Endodermal cell (in vitro differentiated cells): ENCODE data around the gene ZNF334. TPM values are rescaled to one million over a fixed set of nuclear protein-coding genes. Genes with fewer than 3 reads are reported as not detected.

Source experiments
- DNase-seq: peaks from one replicate; pipeline ENCODE4 v3.0.0-alpha.2; 2017
- H3K27ac ChIP-seq: 2 replicates; pipeline ENCODE4 v1.5.1; 2013; ENCODE audit warnings: mild to moderate bottlenecking, low read depth, low read length, moderate library complexity
- H3K27me3 ChIP-seq: 2 replicates; pipeline ENCODE4 v1.6.1; 2013; ENCODE audit warnings: mild to moderate bottlenecking, low read length, moderate library complexity; ENCODE audit not compliant: insufficient read depth, control insufficient read depth, poor library complexity, severe bottlenecking
- H3K36me3 ChIP-seq: 2 replicates; pipeline ENCODE4 v1.7.0; 2013; ENCODE audit warnings: mild to moderate bottlenecking, low read length, moderate library complexity; ENCODE audit not compliant: control insufficient read depth, insufficient read depth
- H3K4me1 ChIP-seq: one replicate; pipeline ENCODE4 v1.7.0; 2013; ENCODE audit warnings: low read length; ENCODE audit not compliant: control insufficient read depth, insufficient read depth
- H3K4me3 ChIP-seq: 2 replicates; pipeline ENCODE4 v1.5.1; 2013; ENCODE audit warnings: mild to moderate bottlenecking, low read length, moderate library complexity
- H3K9ac ChIP-seq: 2 replicates; pipeline ENCODE4 v1.6.1; 2013; ENCODE audit warnings: mild to moderate bottlenecking, low read length, moderate library complexity; ENCODE audit not compliant: poor library complexity, severe bottlenecking; ENCODE audit errors: extremely low read depth
- H3K9me3 ChIP-seq: 2 replicates; pipeline ENCODE4 v1.6.1; 2013; ENCODE audit warnings: mild to moderate bottlenecking, low read length, moderate library complexity; ENCODE audit not compliant: control insufficient read depth
- H3K27ac Mint-ChIP-seq: 2 replicates; pipeline ENCODE4 v1.8.0; 2020; ENCODE audit warnings: mixed read lengths
- H3K27me3 Mint-ChIP-seq: 2 replicates; pipeline ENCODE4 v1.8.0; 2021; ENCODE audit warnings: mild to moderate bottlenecking, mixed read lengths; ENCODE audit not compliant: insufficient read depth
- H3K36me3 Mint-ChIP-seq: 2 replicates; pipeline ENCODE4 v1.8.0; 2020; ENCODE audit warnings: low read depth, mixed read lengths
- H3K4me1 Mint-ChIP-seq: 2 replicates; pipeline ENCODE4 v1.8.0; 2020; ENCODE audit warnings: mixed read lengths
- H3K4me3 Mint-ChIP-seq: 2 replicates; pipeline ENCODE4 v1.8.0; 2020; ENCODE audit warnings: mild to moderate bottlenecking, moderate library complexity, mixed read lengths
- H3K9me3 Mint-ChIP-seq: 2 replicates; pipeline ENCODE4 v1.8.0; 2020; ENCODE audit warnings: mild to moderate bottlenecking, mixed read lengths
- WGBS, 2 experiments: methylation state at CpG; one replicate each; pipeline versions ENCODE4 v1.1.5 to v1.1.7; 2013; ENCODE audit warnings: missing lambda C conversion rate in 2 of 2, mixed read lengths in 1 of 2; ENCODE audit not compliant: insufficient coverage in 1 of 2, insufficient read length in 1 of 2; 5-methylcytosine and 5-hydroxymethylcytosine counted together
- total RNA-seq, 2 donors: library from RNA; stranded (reverse); fragmentation: NEBNext Ultra II Directional in 1 of 2; extraction: Animal tissue kit (Norgen Biotek cat#: 25700) in 1 of 2; gene quantifications; 2 replicates in 1 of 2; 3 replicates in 1 of 2; pipeline ENCODE4 v1.2.1, GENCODE V29; 2021
- TF ChIP-seq, protein P1 (sequence below): fragments of 200-600 bp; sonication (generic); conservative IDR thresholded peaks from 2 replicates; pipeline ENCODE4 v1.5.0; 2021; ENCODE audit warnings: antibody characterized with exemption, mild to moderate bottlenecking

Gene ZNF334
- total RNA-seq, 2 donors from 2014 or later, result 21.1 to 31.7 TPM

DNA sequence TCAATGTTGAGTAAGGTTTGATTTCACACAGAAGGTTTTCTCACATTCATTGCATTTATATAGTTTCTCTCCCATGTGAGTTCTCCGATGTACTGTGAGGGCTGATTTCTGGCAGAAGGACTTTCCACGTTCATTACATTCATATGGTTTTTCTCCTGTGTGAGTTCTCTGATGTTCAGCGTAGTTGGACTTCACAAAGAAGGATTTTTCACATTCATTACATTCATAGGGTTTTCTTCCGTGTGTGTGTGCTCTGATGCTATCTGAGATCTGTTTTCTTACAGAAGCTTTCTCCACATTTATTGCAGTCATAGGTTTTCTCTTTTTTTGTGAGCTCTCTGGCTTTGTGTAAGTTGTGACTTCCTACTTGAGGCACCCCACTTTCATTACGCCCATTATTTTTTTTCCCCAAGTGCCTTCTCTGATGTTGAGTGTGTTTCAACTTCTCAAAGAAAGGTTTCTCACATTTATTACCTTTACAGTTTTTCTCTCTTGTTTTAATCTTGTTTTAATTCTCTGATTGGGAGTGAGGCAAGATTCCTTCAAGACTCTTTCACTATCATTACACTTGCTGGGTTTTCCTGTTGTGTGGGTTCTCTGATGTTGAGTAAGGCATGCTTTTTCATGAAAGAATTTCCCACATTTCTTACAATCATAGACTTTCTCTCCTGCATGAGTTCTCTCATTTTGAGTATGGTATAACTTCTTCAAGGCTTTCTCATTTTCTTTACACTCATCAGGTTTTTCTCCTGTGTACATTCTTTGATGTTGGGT, 56.9 kb downstream of the ZNF334 start:
- Mint-ChIP-seq H3K4me1 (peaks cover 5% of the 10 kb centered on the region), H3K36me3 (peaks cover 20% of the 10 kb centered on the region), H3K4me3 (no peak overlapping the region), H3K9me3 (peaks cover 32% of the 10 kb centered on the region), H3K27ac (no peak overlapping the region), H3K27me3 (peaks cover 18% of the 10 kb centered on the region)
- no peak for DNase-seq
- Histone ChIP-seq H3K4me1 (no peaks in the 10 kb centered on the region), H3K27me3 (no peaks in the 10 kb centered on the region), H3K9me3 (peaks cover 35% of the 10 kb centered on the region), H3K27ac (no peak overlapping the region), H3K4me3 (no peak overlapping the region), H3K36me3 (no peaks in the 10 kb centered on the region), H3K9ac (no peak overlapping the region)
- WGBS, 2 experiments, result 95 to 100% methylated on average over 1 to 5 of the region's 5 CpGs
- TF ChIP-seq, protein P1, sequence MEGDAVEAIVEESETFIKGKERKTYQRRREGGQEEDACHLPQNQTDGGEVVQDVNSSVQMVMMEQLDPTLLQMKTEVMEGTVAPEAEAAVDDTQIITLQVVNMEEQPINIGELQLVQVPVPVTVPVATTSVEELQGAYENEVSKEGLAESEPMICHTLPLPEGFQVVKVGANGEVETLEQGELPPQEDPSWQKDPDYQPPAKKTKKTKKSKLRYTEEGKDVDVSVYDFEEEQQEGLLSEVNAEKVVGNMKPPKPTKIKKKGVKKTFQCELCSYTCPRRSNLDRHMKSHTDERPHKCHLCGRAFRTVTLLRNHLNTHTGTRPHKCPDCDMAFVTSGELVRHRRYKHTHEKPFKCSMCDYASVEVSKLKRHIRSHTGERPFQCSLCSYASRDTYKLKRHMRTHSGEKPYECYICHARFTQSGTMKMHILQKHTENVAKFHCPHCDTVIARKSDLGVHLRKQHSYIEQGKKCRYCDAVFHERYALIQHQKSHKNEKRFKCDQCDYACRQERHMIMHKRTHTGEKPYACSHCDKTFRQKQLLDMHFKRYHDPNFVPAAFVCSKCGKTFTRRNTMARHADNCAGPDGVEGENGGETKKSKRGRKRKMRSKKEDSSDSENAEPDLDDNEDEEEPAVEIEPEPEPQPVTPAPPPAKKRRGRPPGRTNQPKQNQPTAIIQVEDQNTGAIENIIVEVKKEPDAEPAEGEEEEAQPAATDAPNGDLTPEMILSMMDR, result no peak

DNA sequence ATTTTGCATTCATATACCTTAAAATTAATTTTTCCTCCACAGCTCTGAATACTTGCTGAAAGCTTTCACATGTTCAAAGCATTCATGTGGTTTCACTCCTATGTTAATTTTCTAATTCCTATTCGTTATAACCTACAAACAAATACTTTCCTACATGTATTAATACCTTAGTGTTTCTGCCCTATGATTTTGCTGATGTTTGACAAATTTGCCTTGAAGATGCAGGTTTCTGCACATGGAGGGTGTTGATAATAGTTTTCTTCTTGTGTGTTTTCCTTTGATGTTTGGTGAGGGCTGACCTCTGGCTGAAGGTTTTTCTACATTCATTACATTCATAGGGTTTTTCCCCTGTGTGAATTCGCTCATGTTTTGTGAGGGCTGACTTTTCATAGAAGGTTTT, 57.6 kb downstream of the ZNF334 start:
- no peak overlapping the region for H3K27ac Mint-ChIP-seq
- H3K9ac ChIP-seq, result no peak overlapping the region
- H3K9me3 Mint-ChIP-seq, result peaks cover 32% of the 10 kb centered on the region
- H3K27me3 Mint-ChIP-seq, result peaks cover 18% of the 10 kb centered on the region
- H3K27ac ChIP-seq, result no peak overlapping the region
- H3K4me3 Mint-ChIP-seq, result no peak overlapping the region
- no peak overlapping the region for H3K4me3 ChIP-seq
- no peaks in the 10 kb centered on the region for H3K36me3 ChIP-seq
- H3K4me1 Mint-ChIP-seq, result peaks cover 5% of the 10 kb centered on the region
- H3K36me3 Mint-ChIP-seq, result peaks cover 20% of the 10 kb centered on the region
- no peaks in the 10 kb centered on the region for H3K27me3 ChIP-seq
- WGBS, 2 experiments, result 100% methylated on average over 1 to 2 of the region's 2 CpGs
- no peak for DNase-seq
- TF ChIP-seq, protein P1, result no peak
- no peaks in the 10 kb centered on the region for H3K4me1 ChIP-seq
- H3K9me3 ChIP-seq, result peaks cover 35% of the 10 kb centered on the region

Other genes with a start within 250 kb of the ZNF334 start
- under 1 TPM; 0.22 to 0.77 TPM for gene CDH22, start 205.1 kb downstream of the ZNF334 start, total RNA-seq
- gene ELMO2, start 106.9 kb downstream of the ZNF334 start, total RNA-seq, result 10 to 100 TPM; 44.8 to 52.8 TPM
- not detected for gene OCSTAMP, start 37.1 kb upstream of the ZNF334 start, total RNA-seq
- 1 to 10 TPM; 7.3 to 9.0 TPM for gene SLC13A3, start 137.9 kb upstream of the ZNF334 start, total RNA-seq
- 1 to 10 TPM; 9.4 to 9.9 TPM for gene TP53RK, start 175.9 kb upstream of the ZNF334 start, total RNA-seq
- 10 to 100 TPM; 12.4 to 19.6 TPM for gene SLC2A10, start 196.1 kb upstream of the ZNF334 start, total RNA-seq